HCT116 (cell line): Measurements from ENCODE around the gene NCKAP5L. TPM values are rescaled to one million over a fixed set of nuclear protein-coding genes. Genes with fewer than 3 reads are reported as not detected.

Source experiments
- ATAC-seq: fragments of 200-7000 bp; cut with Tn5 transposase; 2 replicates; pipeline ENCODE4 v1.9.1; 2020; ENCODE audit warnings: mild to moderate bottlenecking, moderate library complexity
- BruUV-seq: library from RNA; stranded (reverse); fragments of 400-500 nt; replicated peaks from 2 replicates; lab custom pipeline; 2021; lab: Mats Ljungman, UMichigan
- CTCF ChIA-PET: fragments of 300-600 bp; sonication (Branson Sonifier 250); formaldehyde crosslinking; loops from one replicate; lab custom pipeline; 2021; ENCODE audit warnings: antibody characterized with exemption; lab: Charles Lee
- POLR2A ChIA-PET: fragments of 300-600, 350-600 bp; sonication (Branson Sonifier 250); formaldehyde crosslinking; loops from one replicate; lab custom pipeline; 2021; ENCODE audit warnings: antibody characterized with exemption; lab: Charles Lee
- RAD21 ChIA-PET, 2 experiments: fragments of 300-600 bp; sonication (Branson Sonifier 250); formaldehyde crosslinking; loops; one replicate each; lab custom pipeline; 2023; ENCODE audit warnings: low total read pairs in 2 of 2; ENCODE audit not compliant: uncharacterized antibody in 2 of 2, unreplicated experiment in 2 of 2, low non-redundant PET in 1 of 2; lab: Charles Lee
- DNase-seq: peaks from one replicate; pipeline ENCODE4 v3.0.0-alpha.2; 2010; ENCODE audit warnings: low read depth, low spot score
- H2AFZ ChIP-seq: fragments of 200-600 bp; shearing (Covaris generic), sonication (generic); 2 replicates; pipeline ENCODE4 v1.6.1; 2017; ENCODE audit warnings: low read depth, mixed run types, mixed read lengths, antibody characterized with exemption, low read length; ENCODE audit not compliant: poor library complexity, severe bottlenecking
- H3K27ac ChIP-seq: 2 replicates; pipeline ENCODE4 v1.5.1; 2012; ENCODE audit warnings: low read depth, low read length
- H3K27me3 ChIP-seq: fragments of 200-600 bp; sonication (generic); 2 replicates; pipeline ENCODE4 v1.6.1; 2016; ENCODE audit warnings: mixed run types, low read length, mixed read lengths; ENCODE audit not compliant: insufficient read depth
- H3K36me3 ChIP-seq, 2 experiments: fragments of 200-500 bp in 1 of 2; fragments of 200-600 bp in 1 of 2; sonication (Bioruptor generic) in 1 of 2; sonication (generic) in 1 of 2; 2 replicates each; pipeline versions ENCODE4 v1.5.1 to v1.6.1; 2014 to 2016; ENCODE audit warnings: low read length in 2 of 2, inconsistent platforms in 1 of 2, mixed read lengths in 1 of 2, mixed run types in 1 of 2; ENCODE audit not compliant: insufficient read depth in 2 of 2, control insufficient read depth in 1 of 2
- H3K4me1 ChIP-seq, 2 experiments: fragments of 200-600 bp in 1 of 2; sonication (generic) in 1 of 2; 2 replicates each; pipeline versions ENCODE4 v1.5.1 to v1.6.1; 2012 to 2017; ENCODE audit warnings: low read length in 2 of 2, inconsistent platforms in 1 of 2, mild to moderate bottlenecking in 1 of 2, mixed read lengths in 1 of 2, mixed run types in 1 of 2, moderate library complexity in 1 of 2; ENCODE audit not compliant: insufficient read depth in 2 of 2, control insufficient read depth in 1 of 2
- H3K4me2 ChIP-seq: fragments of 200-600 bp; sonication (generic); 2 replicates; pipeline ENCODE4 v1.6.1; 2017; ENCODE audit warnings: mixed run types, low read length, mixed read lengths
- H3K4me3 ChIP-seq, 2 experiments: fragments of 200-600 bp in 1 of 2; sonication (generic) in 1 of 2; replicated peaks in 1 of 2; 2 replicates each; pipeline ENCODE4 v1.5.1; 2011 to 2016; ENCODE audit warnings: low read length in 2 of 2, control low read depth in 1 of 2, low read depth in 1 of 2, mild to moderate bottlenecking in 1 of 2, mixed read lengths in 1 of 2, mixed run types in 1 of 2
- H3K79me2 ChIP-seq: fragments of 200-600 bp; sonication (generic); 2 replicates; pipeline ENCODE4 v1.6.1; 2017; ENCODE audit warnings: mild to moderate bottlenecking, mixed run types, low read length, moderate library complexity, mixed read lengths; ENCODE audit not compliant: insufficient read depth
- H3K9ac ChIP-seq: fragments of 200-600 bp; sonication (generic); 2 replicates; pipeline ENCODE4 v1.6.1; 2016; ENCODE audit warnings: low read length, mixed read lengths
- H3K9me2 ChIP-seq: fragments of 200-600 bp; sonication (generic), shearing (Covaris generic); 2 replicates; pipeline ENCODE4 v1.6.1; 2017; ENCODE audit warnings: mixed run types, mild to moderate bottlenecking, moderate library complexity; ENCODE audit not compliant: insufficient read depth
- H3K9me3 ChIP-seq, 2 experiments: fragments of 200-500 bp in 1 of 2; fragments of 200-600 bp in 1 of 2; sonication (Bioruptor generic) in 1 of 2; sonication (generic) in 1 of 2; 2 replicates each; pipeline ENCODE4 v1.6.1; 2014 to 2017; ENCODE audit warnings: low read length in 2 of 2, mixed read lengths in 2 of 2, inconsistent platforms in 1 of 2, low read depth in 1 of 2, mild to moderate bottlenecking in 1 of 2, mixed run types in 1 of 2, moderate library complexity in 1 of 2; ENCODE audit not compliant: control insufficient read depth in 1 of 2, insufficient read depth in 1 of 2
- H4K20me1 ChIP-seq: fragments of 200-600 bp; sonication (generic), shearing (Covaris generic); 2 replicates; pipeline ENCODE4 v1.6.1; 2017; ENCODE audit warnings: mixed run types, mild to moderate bottlenecking, moderate library complexity; ENCODE audit not compliant: insufficient read depth
- EZH2phosphoT487 ChIP-seq: fragments of 200-600 bp; IDR thresholded peaks from 2 replicates; pipeline ENCODE4 v1.6.1; 2018; ENCODE audit warnings: antibody characterized with exemption, borderline replicate concordance
- JUND ChIP-seq: IDR thresholded peaks from 2 replicates; pipeline ENCODE4 v1.6.1; 2012
- POLR2A ChIP-seq: IDR thresholded peaks from 2 replicates; pipeline ENCODE4 v1.7.0; 2011; ENCODE audit warnings: borderline replicate concordance; ENCODE audit not compliant: insufficient read depth, insufficient read length; ENCODE audit errors: extremely low read depth
- POLR2AphosphoS5 ChIP-seq: IDR thresholded peaks from 2 replicates; pipeline ENCODE4 v1.6.1; 2011; ENCODE audit warnings: mild to moderate bottlenecking, low read depth, low read length, moderate library complexity
- RAD21 ChIP-seq: IDR thresholded peaks from 2 replicates; pipeline ENCODE4 v1.6.1; 2012; ENCODE audit warnings: low read depth, mild to moderate bottlenecking
- TCF7L2 ChIP-seq: IDR thresholded peaks from 2 replicates; pipeline ENCODE4 v1.7.0; 2011; ENCODE audit warnings: borderline replicate concordance, inconsistent platforms; ENCODE audit not compliant: insufficient read depth, insufficient read length; ENCODE audit errors: extremely low read depth
- ZBTB33 ChIP-seq: IDR thresholded peaks from 2 replicates; pipeline ENCODE4 v1.6.1; 2011; ENCODE audit warnings: mild to moderate bottlenecking, low read length, moderate library complexity; ENCODE audit not compliant: insufficient replicate concordance; ENCODE audit errors: extremely low read depth
- ZNF274 ChIP-seq: fragments of 200-500 bp; sonication (Bioruptor generic); IDR thresholded peaks from 2 replicates; pipeline ENCODE4 v1.6.1; 2014; ENCODE audit warnings: mild to moderate bottlenecking, low read depth, low read length, inconsistent platforms
- intact Hi-C: fragments of 100-400 bp; cut with micrococcal nuclease; formaldehyde crosslinking; loops from 2 replicates; pipeline ENCODE4 v1.10.0; 2022
- total RNA-seq: library from RNA; stranded (reverse); gene quantifications from one replicate; pipeline ENCODE4 v1.2.1, GENCODE V29; 2021; ENCODE audit not compliant: unreplicated experiment

NCKAP5L gene
- total RNA-seq, 1 experiment from 2014 or later: 12.1 TPM

- H2AFZ ChIP-seq: no peak overlapping the region
- no peak overlapping the region for H3K4me2 ChIP-seq
- ATAC-seq (no peak), DNase-seq (no peak)
- no peaks in the 10 kb centered on the region for H4K20me1 ChIP-seq
- CTCF ChIA-PET: no interaction called here
- H3K9ac ChIP-seq: no peak overlapping the region
- no peaks in the 10 kb centered on the region for H3K79me2 ChIP-seq
- BruUV-seq: no TSS peak
- TF ChIP-seq ZBTB33 (no peak), POLR2A (no peak), ZNF274 (no peak), JUND (no peak), RAD21 (no peak), TCF7L2 (no peak), POLR2AphosphoS5 (no peak), EZH2phosphoT487 (no peak)
- H3K4me1 ChIP-seq: no peaks in the 10 kb centered on the region
- RAD21 ChIA-PET: no interaction called here
- H3K9me2 ChIP-seq: no peaks in the 10 kb centered on the region
- no peaks in the 10 kb centered on the region for H3K9me3 ChIP-seq
- H3K4me3 ChIP-seq: no peak overlapping the region
- intact Hi-C loops: no loop called here
- POLR2A ChIA-PET: no interaction called here
- no peaks in the 10 kb centered on the region; a peak in 1 of 4 replicates for H3K36me3 ChIP-seq
- H3K27me3 ChIP-seq: no peaks in the 10 kb centered on the region
- no peak overlapping the region for H3K27ac ChIP-seq
These were observed 31.4 kb downstream of the NCKAP5L start for GRCh38 chr12:49796606-49797448.
